HTERT RPE-1 (cell line): ENCODE data around the gene FASTK.

Source experiments
- in situ Hi-C: fragments of 300-500 bp; cut with MboI; formaldehyde crosslinking; loops from 4 replicates; pipeline ENCODE4 v1.14.3; 2020; ENCODE audit warnings: low sequenced_read_pairs

FASTK gene

GRCh38 chr7:151083071-151083823 is 2.6 kb upstream of the FASTK start, which contains the start of gene TMUB1:
TMUB1 (minus strand) TSS chr7:151083493; CDS start chr7:151082563, 930 bp downstream.
- in situ Hi-C loops, result no loop called here

GRCh38 chr7:151082141-151083070 is 1.8 kb upstream of the FASTK start:
- in situ Hi-C loops, result no loop called here

- in situ Hi-C loops, result no loop called here
Measured at GRCh38 chr7:151081170-151082101, 827 bp upstream of the FASTK start.

- in situ Hi-C loops, result no loop called here
Measured at GRCh38 chr7:151080067-151080521, 515 bp downstream of the FASTK start.

- in situ Hi-C loops, result no loop called here
Measured at GRCh38 chr7:151079199-151079910, 1.3 kb downstream of the FASTK start.

GRCh38 chr7:151078233-151079040 is 2.2 kb downstream of the FASTK start:
- in situ Hi-C loops, result no loop called here

- in situ Hi-C loops, result no loop called here
Measured at GRCh38 chr7:151077705-151078232, 2.8 kb downstream of the FASTK start.

GRCh38 chr7:151076863-151077704 is 3.5 kb downstream of the FASTK start:
- in situ Hi-C loops, result no loop called here

GRCh38 chr7:151075978-151076426 is 4.6 kb downstream of the FASTK start:
- in situ Hi-C loops, result no loop called here

- in situ Hi-C loops, result no loop called here
Measured at GRCh38 chr7:151075662-151075971, 5.0 kb downstream of the FASTK start.

- in situ Hi-C loops, result no loop called here
Measured at GRCh38 chr7:151074817-151075661, 5.6 kb downstream of the FASTK start.

- in situ Hi-C loops, result no loop called here
Measured at GRCh38 chr7:151073990-151074389, 6.6 kb downstream of the FASTK start.

GRCh38 chr7:151071032-151071866 is 9.4 kb downstream of the FASTK start:
- in situ Hi-C loops, result no loop called here

- in situ Hi-C loops, result no loop called here
Measured at GRCh38 chr7:151070574-151070960, 10.0 kb downstream of the FASTK start.

GRCh38 chr7:151069841-151070573 is 10.6 kb downstream of the FASTK start:
- in situ Hi-C loops, result no loop called here
